SK-N-SH treated with all-trans-retinoic acid at 6 μM for 48 hours (cell line): ENCODE results near the gene PTPRN2.

Experiments
- RARB ChIP-seq: fragments of 250-450 bp; sonication (Bioruptor Pico); IDR thresholded peaks from 2 replicates; pipeline ENCODE4 v1.8.0; 2021; ENCODE audit warnings: mild to moderate bottlenecking, moderate library complexity
- TCF4 ChIP-seq: fragments of 250-450 bp; sonication (Bioruptor Pico); IDR thresholded peaks from 2 replicates; pipeline ENCODE4 v1.8.0; 2021; ENCODE audit warnings: mild to moderate bottlenecking, moderate library complexity, borderline replicate concordance
- TOX ChIP-seq: fragments of 250-450 bp; sonication (Bioruptor Pico); IDR thresholded peaks from 2 replicates; pipeline ENCODE4 v1.8.0; 2021; ENCODE audit warnings: mild to moderate bottlenecking, moderate library complexity, borderline replicate concordance
- ZFP3 ChIP-seq: fragments of 250-450 bp; sonication (Bioruptor Pico); IDR thresholded peaks from 2 replicates; pipeline ENCODE4 v1.5.0; 2020; ENCODE audit warnings: mild to moderate bottlenecking, moderate library complexity
- ZNF70 ChIP-seq: fragments of 450-650 bp; formaldehyde crosslinking; IDR thresholded peaks from 2 replicates; pipeline ENCODE4 v1.5.0; 2020; ENCODE audit warnings: mild to moderate bottlenecking, moderate library complexity

DNA sequence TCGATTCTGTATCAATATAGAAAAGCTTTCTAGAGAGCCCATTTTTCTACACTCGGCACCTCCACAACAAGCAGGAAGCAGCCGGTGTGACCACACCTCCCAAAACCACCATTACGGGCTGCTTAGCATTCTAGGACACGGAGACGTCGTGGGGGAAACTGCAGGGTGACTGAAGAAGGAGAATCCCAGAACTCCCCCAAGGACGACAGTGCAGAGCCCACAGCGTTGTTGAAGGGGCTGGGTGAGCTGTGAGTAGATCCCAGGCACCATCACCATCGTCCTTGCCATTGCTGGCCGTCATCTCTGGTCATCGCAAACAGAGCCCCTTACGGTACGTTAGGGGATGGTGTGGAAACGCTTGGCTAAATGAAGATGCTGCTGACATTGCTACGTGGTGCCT lies 351.8 kb downstream of the PTPRN2 start:
- TF ChIP-seq TCF4 (CRISPR knock-in tag) (no peak), RARB (no peak), TOX (CRISPR knock-in tag) (no peak), ZFP3 (CRISPR knock-in tag) (no peak), ZNF70 (CRISPR knock-in tag) (no peak)
